Ishikawa (cell line): ENCODE results near the gene ACOX2.

ENCODE experiments used
- CEBPB ChIP-seq: IDR thresholded peaks from 2 replicates; pipeline ENCODE4 v1.6.1; 2012
- CREB1 ChIP-seq: IDR thresholded peaks from 2 replicates; pipeline ENCODE4 v1.6.1; 2012; ENCODE audit warnings: low read depth
- EP300 ChIP-seq: IDR thresholded peaks from 2 replicates; pipeline ENCODE4 v1.6.1; 2012; ENCODE audit warnings: borderline replicate concordance
- FOXM1 ChIP-seq: IDR thresholded peaks from 2 replicates; pipeline ENCODE4 v1.6.1; 2012; ENCODE audit warnings: low read depth, borderline replicate concordance
- MAX ChIP-seq: IDR thresholded peaks from 2 replicates; pipeline ENCODE4 v1.6.1; 2012
- NFIC ChIP-seq: IDR thresholded peaks from 2 replicates; pipeline ENCODE4 v1.6.1; 2012
- RAD21 ChIP-seq: IDR thresholded peaks from 2 replicates; pipeline ENCODE4 v1.6.1; 2012; ENCODE audit warnings: low read depth
- REST ChIP-seq: IDR thresholded peaks from 2 replicates; pipeline ENCODE4 v1.6.1; 2012; ENCODE audit warnings: low read depth, mild to moderate bottlenecking
- TAF1 ChIP-seq: IDR thresholded peaks from 2 replicates; pipeline ENCODE4 v1.6.1; 2012; ENCODE audit warnings: low read depth, mild to moderate bottlenecking
- TCF12 ChIP-seq: IDR thresholded peaks from 2 replicates; pipeline ENCODE4 v1.6.1; 2012; ENCODE audit warnings: low read depth
- TEAD4 ChIP-seq: IDR thresholded peaks from 2 replicates; pipeline ENCODE4 v1.6.1; 2012
- USF1 ChIP-seq: IDR thresholded peaks from 2 replicates; pipeline ENCODE4 v1.6.1; 2012
- YY1 ChIP-seq: IDR thresholded peaks from 2 replicates; pipeline ENCODE4 v1.6.1; 2012; ENCODE audit warnings: low read depth
- ZBTB7A ChIP-seq: IDR thresholded peaks from 2 replicates; pipeline ENCODE4 v1.6.1; 2012; ENCODE audit warnings: low read depth

- TF ChIP-seq MAX, result no peak
- no peak for TF ChIP-seq USF1
- TF ChIP-seq TAF1, result no peak
- TF ChIP-seq TCF12, result no peak
- no peak for TF ChIP-seq FOXM1
- TF ChIP-seq REST, result no peak
- no peak for TF ChIP-seq EP300
- no peak for TF ChIP-seq YY1
- TF ChIP-seq CREB1, result no peak
- TF ChIP-seq RAD21, result peak; percentile 10; the same call in 1 of the 2 replicates
- TF ChIP-seq CEBPB, result no peak
- no peak for TF ChIP-seq ZBTB7A
- TF ChIP-seq NFIC, result no peak
- no peak for TF ChIP-seq TEAD4
These were observed 5.0 kb downstream of the ACOX2 start for GRCh38 chr3:58531956-58532355.
